ENCODE results near the gene TLE3. TPM values are rescaled to one million over a fixed set of nuclear protein-coding genes. Genes with fewer than 3 reads are reported as not detected.
A peak's percentile ranks its signal among the peaks of the same experiment; 100 is the strongest.

TLE3 gene
- total RNA-seq, 1 experiment from 2014 or later, result 98.2 TPM

GRCh38 chr15:70095408-70096214 is 2.1 kb downstream of the TLE3 start:
- peaks cover 15 to 42% (median 39%) of the 10 kb centered on the region in 3 experiments for H3K36me3 Mint-ChIP-seq (ENCODE audit: insufficient read depth in 1 of 3, low read depth in 3 of 3)
- H3K27me3 Mint-ChIP-seq (ENCODE audit: low read depth), result peaks cover 13% of the 10 kb centered on the region
- Histone ChIP-seq H4K20me1 (ENCODE audit: control insufficient read depth, insufficient read depth, insufficient read length) (no peaks in the 10 kb centered on the region), H3K14ac (ENCODE audit: insufficient read depth, low read length) (0 out of 2 replicates have a peak overlapping the region, but pooled peaks have one; percentile 26), H4K8ac (replicated peaks; ENCODE audit: insufficient read length, low read depth, low read length) (no peak overlapping the region), H2BK5ac (ENCODE audit: insufficient read length, low read length) (no peak overlapping the region), H3K4me1 (ENCODE audit: insufficient read depth, low read length) (peaks cover 18% of the 10 kb centered on the region), H3T11ph (ENCODE audit: low read length) (no peak overlapping the region), H4K5ac (ENCODE audit: insufficient read length, low read depth, low read length) (no peak overlapping the region), H3K9me3 (ENCODE audit: control insufficient read depth, low read depth, low read length) (no peaks in the 10 kb centered on the region), H3K23me2 (ENCODE audit: insufficient read length, low read depth, low read length, poor library complexity, severe bottlenecking) (peaks cover 24% of the 10 kb centered on the region), H2AFZ (ENCODE audit: low read length) (no peak overlapping the region), H2BK12ac (ENCODE audit: insufficient read length, low read depth, low read length) (no peak overlapping the region), H3K27me3 (ENCODE audit: insufficient read depth, low read length) (0 out of 2 replicates have a peak, but pooled peaks cover 2% of the 10 kb centered on the region), H2BK20ac (ENCODE audit: low read depth, low read length, poor library complexity, severe bottlenecking) (no peak overlapping the region), H2BK15ac (ENCODE audit: low read depth, low read length) (no peak overlapping the region), H4K91ac (ENCODE audit: insufficient read length, low read depth, low read length) (no peak overlapping the region), H3K23ac (ENCODE audit: insufficient read length, low read depth, low read length) (no peak overlapping the region), H3K56ac (ENCODE audit: insufficient read length, low read depth, low read length) (no peak overlapping the region), H3K4ac (ENCODE audit: low read depth, low read length) (no peak overlapping the region), H3K9ac (ENCODE audit: extremely low read depth, insufficient read length, low read length) (peak overlapping the region; percentile 41), H3K27ac (ENCODE audit: insufficient read length, low read depth, low read length) (no peak overlapping the region), H3K18ac (ENCODE audit: insufficient read length, low read depth, low read length) (no peak overlapping the region), H3K79me2 (ENCODE audit: insufficient read depth, low read length) (peaks cover 7% of the 10 kb centered on the region; the same call in 1 of the 2 replicates), H3K79me1 (ENCODE audit: insufficient read depth, low read depth, low read length, poor library complexity, severe bottlenecking) (no peaks in the 10 kb centered on the region), H2BK120ac (ENCODE audit: low read depth, low read length, poor library complexity, severe bottlenecking) (no peak overlapping the region), H2AK5ac (ENCODE audit: insufficient read length, low read length) (no peak overlapping the region), H3K4me2 (ENCODE audit: insufficient read depth, insufficient read length, low read length) (peak overlapping the region; percentile 86)
- peak; percentile 74 for DNase-seq
- H3K4me1 Mint-ChIP-seq, result peaks cover 48 to 55% of the 10 kb centered on the region in 2 experiments
- TF ChIP-seq, protein P1, sequence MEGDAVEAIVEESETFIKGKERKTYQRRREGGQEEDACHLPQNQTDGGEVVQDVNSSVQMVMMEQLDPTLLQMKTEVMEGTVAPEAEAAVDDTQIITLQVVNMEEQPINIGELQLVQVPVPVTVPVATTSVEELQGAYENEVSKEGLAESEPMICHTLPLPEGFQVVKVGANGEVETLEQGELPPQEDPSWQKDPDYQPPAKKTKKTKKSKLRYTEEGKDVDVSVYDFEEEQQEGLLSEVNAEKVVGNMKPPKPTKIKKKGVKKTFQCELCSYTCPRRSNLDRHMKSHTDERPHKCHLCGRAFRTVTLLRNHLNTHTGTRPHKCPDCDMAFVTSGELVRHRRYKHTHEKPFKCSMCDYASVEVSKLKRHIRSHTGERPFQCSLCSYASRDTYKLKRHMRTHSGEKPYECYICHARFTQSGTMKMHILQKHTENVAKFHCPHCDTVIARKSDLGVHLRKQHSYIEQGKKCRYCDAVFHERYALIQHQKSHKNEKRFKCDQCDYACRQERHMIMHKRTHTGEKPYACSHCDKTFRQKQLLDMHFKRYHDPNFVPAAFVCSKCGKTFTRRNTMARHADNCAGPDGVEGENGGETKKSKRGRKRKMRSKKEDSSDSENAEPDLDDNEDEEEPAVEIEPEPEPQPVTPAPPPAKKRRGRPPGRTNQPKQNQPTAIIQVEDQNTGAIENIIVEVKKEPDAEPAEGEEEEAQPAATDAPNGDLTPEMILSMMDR (conservative IDR thresholded peaks at IDR 0.05), result peak; percentile 40; the same call in 2 of the 3 replicates
- no CpG with 5 or more reads among the region's 66 CpGs for WGBS (ENCODE audit: extremely low coverage, insufficient read length, low lambda C conversion rate)
- peaks cover 2% of the 10 kb centered on the region in 2 experiments; a peak in 2 of 5 replicates for H3K9me3 Mint-ChIP-seq
- H3K4me3 Mint-ChIP-seq, result peak overlapping the region; percentile 93 to 99
- H3K27ac Mint-ChIP-seq, result no peak overlapping the region; a peak in 1 of 7 replicates

Data from H9 (cell line).